HG02938 (cell line): ENCODE data around the gene PRDM16.

Source experiments
- ATAC-seq: cut with Tn5 transposase; IDR thresholded peaks from one replicate; pipeline ENCODE4 v1.9.1; 2021; ENCODE audit warnings: mild to moderate bottlenecking, moderate library complexity; ENCODE audit not compliant: unreplicated experiment

PRDM16 gene

DNA sequence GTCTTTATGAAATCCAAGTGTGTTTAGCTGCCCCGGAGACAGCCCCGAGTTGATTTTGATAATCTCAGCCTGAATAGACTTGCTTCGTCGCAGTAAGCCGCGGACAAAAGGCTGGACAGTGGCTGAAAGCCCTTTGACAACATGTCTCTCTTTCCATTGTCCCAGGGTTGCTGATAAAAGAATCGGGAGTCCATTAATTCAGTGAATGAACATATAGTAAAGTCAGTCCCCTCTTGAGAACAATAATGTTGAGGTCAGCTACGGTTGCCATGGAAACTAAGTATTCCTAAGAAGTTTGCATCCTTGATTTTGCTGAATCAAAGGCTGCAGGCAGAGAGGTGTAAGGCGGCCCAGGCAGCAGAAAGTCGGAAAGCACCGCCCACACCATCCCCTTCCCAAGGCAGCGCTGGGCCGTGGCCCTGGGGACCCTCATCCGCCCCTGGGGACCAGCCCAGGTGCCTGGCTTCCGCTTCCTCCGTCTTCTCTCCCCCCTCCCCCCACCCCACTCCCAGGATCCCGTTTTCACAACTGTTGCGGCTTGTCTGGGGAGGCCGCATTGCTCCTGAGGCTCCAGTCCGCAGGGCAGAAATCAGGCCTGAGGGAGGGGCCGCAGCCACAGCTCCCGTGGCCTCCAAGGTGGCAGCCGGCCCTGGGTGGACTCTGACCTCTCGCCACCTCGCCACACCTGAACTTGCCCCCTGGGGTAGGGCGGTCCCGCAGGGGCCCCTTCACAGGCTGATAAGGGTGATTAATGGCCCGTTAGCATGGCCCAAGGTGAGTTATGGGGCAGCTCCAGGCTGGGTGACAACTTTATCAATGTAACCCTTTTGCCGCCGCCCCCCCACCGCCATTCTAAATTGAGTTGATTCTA is 180.9 kb downstream of the PRDM16 start:
- ATAC-seq, result no peak

GRCh38 chr1:3250624-3251023 is 181.6 kb downstream of the PRDM16 start:
- ATAC-seq, result no peak

GRCh38 chr1:3251099-3251806 is 182.2 kb downstream of the PRDM16 start:
- no peak for ATAC-seq

DNA sequence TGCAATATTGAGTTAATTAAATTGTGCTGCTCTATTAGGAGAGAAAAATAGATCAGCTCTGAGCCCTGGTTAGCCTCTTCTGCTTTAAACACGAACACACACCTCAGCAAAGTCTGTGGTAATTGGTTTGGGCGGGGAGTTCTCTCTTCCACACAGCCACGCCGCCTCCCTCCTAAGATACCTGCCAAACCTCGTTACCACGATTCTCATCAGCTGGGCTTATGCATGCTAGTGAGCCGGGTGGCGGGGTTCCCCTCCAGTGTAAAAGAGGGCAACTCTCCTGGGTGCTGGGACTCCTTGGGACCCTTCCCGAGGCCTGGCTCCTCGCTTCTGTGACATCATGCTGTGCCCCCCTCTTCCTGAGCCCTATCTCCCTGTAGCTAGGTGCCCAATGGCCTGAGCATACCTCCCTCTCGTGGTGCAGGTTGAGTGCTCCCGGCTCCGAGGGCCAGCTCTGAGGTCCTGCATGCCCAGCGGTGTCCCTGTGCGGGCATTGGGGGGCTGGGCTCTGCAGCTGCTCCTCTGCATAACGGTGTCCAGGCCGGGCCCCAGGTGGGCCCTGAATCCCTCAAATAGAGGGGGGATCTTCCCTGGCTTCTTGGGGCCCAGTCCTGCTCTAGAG is 182.9 kb downstream of the PRDM16 start:
- ATAC-seq, result no peak

DNA sequence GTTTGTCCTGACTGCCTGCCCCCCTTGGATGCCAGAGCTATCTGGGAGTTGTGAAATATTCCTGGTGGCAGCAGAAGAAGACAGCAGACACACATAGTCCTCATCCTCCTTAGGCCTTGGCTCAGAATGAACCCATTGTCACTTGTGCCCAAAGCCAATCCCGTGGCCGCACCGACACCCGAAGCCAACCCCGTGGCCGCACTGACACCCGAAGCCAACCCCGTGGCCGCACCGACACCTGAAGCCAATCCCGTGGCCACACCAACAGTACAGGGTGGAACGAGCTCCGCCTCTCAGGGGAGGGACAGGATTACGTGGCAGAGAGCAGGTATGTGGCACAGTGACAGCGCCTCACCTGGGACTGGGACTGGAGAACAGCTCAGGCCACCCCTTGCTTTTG is 186.7 kb downstream of the PRDM16 start:
- ATAC-seq, result no peak

DNA sequence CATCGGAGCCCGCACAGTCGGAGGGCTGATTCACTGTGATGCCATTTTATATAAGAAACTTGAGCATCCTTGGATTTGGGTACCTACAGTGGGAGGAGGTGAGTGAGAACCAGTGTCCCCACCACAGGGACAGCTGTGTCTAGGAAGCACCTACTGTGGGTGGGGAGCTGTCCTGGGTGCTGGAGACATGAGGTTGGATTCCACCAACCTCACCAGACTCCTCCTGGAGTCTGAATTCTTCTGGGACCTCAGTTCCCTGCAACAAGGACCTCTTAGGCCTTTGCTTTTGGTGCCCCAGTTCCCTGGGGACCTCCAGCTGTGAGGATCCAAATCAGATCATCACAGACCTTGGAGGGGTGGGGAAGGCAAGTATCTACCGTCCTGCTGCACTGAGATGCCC is 188.8 kb downstream of the PRDM16 start:
- no peak for ATAC-seq

- no peak for ATAC-seq
Observed at GRCh38 chr1:3258386-3259003, 189.5 kb downstream of the PRDM16 start.

DNA sequence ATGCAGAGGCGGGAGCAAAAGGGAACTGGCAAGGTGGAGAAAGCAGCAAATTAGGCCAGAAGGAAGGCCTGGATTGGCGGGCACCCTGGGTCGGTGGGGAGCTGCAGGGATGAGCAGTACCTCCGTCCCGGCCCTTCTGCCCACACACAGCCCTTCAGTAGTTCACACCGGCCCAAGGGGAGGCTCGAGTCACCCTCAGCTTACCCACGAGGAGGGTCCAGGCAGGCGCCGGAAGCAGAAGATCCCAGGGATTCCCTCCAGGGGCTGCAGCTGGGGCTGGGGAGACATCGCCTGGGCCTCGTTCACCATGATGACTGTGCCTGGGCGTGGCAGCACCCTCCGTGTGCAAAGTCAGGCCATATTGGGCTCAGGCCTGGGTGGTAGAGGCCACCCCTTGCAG is 190.0 kb downstream of the PRDM16 start:
- ATAC-seq, result no peak

- no peak for ATAC-seq
Observed at GRCh38 chr1:3261007-3261968, 192.3 kb downstream of the PRDM16 start.

GRCh38 chr1:3261969-3262579 is 193.1 kb downstream of the PRDM16 start:
- no peak for ATAC-seq

- no peak for ATAC-seq
Observed at GRCh38 chr1:3262681-3263286, 193.8 kb downstream of the PRDM16 start.

GRCh38 chr1:3263790-3264189 is 194.8 kb downstream of the PRDM16 start:
- ATAC-seq, result no peak

- ATAC-seq, result no peak
Observed at GRCh38 chr1:3264456-3264855, 195.5 kb downstream of the PRDM16 start.

DNA sequence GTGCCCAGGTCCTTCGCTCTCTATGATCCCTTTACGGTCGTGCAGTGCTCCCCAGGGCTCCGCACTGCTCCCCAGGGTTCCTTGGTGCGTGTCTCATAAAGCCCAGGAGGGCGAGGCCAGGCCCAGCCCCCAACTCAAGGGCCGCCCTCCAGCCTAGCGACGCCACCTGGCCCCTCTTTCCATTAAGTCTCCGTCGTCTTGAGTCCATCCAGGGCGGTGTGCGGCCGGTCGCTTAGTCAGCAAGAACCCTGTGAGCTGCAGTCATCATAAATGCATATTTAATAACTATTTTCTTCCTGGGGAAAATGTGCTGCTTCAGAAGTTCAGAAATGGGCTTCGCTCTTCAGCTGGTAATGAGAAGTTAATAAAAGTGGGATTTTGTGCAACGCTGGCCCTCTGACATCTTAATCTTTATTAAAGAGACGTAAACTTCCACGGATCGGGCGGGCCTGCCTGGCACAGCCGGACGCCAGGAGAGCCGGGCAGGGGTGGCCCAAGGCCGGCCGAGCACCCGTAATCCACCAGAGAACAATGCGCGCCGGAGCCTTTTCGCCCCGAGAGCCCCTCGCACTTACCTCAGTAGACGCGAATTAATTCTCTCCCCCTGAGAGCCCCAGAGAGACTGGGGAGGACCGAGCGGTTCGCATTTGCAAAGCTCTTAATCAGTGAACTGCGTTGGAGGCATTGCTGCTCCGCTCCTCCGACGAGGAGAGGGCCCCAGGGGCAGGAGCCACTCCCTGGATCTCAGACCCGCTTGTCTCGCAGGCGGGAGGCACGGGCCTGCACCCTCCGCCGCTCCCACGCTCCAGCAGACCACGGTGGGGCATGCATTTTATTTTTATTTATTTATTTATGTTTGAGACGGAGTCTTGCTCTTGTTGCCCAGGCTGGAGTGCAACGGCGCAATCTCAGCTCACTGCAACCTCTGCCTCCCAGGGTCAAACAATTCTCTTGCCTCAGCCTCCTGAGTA is 197.1 kb downstream of the PRDM16 start:
- no peak for ATAC-seq

GRCh38 chr1:3266870-3267549 is 198.0 kb downstream of the PRDM16 start:
- no peak for ATAC-seq

DNA sequence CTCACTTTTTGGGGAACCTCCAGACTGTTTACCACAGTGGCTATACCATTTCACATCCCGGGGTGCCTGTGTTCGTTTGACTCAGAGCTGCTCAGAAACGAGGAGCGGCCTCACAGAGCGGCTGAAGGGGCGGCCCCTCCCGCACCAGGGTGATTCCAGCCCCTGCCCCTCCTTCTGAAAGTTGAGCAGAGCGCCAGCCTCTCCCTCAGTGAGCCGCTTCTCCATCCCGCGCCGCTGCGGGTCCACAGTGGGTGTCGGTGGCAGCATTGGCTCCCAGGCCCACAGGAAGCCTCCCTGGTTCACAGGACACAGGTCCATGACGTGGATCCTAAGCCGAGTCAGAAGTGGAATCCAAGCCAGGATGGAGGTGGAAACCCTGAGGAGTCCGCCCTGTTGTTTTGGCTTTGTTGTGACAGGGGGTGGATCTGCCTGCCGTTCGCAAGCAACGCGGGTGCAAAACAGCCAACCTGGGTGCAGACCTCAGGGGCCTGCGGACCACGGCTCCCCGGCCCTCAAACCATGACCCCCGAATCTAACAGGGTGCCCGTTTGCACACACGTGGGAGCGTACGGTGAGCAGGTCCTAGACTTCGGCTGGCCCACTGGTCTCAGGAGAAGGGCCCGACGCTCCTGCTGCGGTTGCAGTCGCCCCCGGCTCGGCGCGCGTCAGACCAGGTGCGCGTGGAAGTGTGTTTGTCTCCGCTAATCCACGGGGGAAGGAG is 198.7 kb downstream of the PRDM16 start:
- no peak for ATAC-seq

GRCh38 chr1:3268281-3268680 is 199.3 kb downstream of the PRDM16 start:
- no peak for ATAC-seq
